Measurements from ENCODE around the gene MAU2.

The MAU2 gene

GRCh38 chr19:19361075-19361594, 40.5 kb downstream of the MAU2 start:
- no peaks in the 10 kb centered on the region for H3K27me3 Mint-ChIP-seq (ENCODE audit: low read depth)
- peak overlapping the region in 2 of 3 experiments; percentile 11 to 35 for H3K27ac Mint-ChIP-seq
- TF ChIP-seq CTCF (IDR thresholded peaks at IDR 0.05; ENCODE audit: unreplicated experiment in 3 of 3), result peak; percentile 70 to 81 (median 75)
- H3K4me3 Mint-ChIP-seq, result no peak overlapping the region
- peaks cover 9% of the 10 kb centered on the region for H3K36me3 Mint-ChIP-seq (ENCODE audit: low read depth)
- no peaks in the 10 kb centered on the region for H3K9me3 Mint-ChIP-seq
- H3K4me1 Mint-ChIP-seq, result peaks cover 10% of the 10 kb centered on the region

- peaks cover 9% of the 10 kb centered on the region for H3K36me3 Mint-ChIP-seq (ENCODE audit: low read depth)
- H3K27me3 Mint-ChIP-seq (ENCODE audit: low read depth), result no peaks in the 10 kb centered on the region
- H3K4me3 Mint-ChIP-seq, result no peak overlapping the region
Measured at GRCh38 chr19:19362075-19362474, 41.4 kb downstream of the MAU2 start.

DNA sequence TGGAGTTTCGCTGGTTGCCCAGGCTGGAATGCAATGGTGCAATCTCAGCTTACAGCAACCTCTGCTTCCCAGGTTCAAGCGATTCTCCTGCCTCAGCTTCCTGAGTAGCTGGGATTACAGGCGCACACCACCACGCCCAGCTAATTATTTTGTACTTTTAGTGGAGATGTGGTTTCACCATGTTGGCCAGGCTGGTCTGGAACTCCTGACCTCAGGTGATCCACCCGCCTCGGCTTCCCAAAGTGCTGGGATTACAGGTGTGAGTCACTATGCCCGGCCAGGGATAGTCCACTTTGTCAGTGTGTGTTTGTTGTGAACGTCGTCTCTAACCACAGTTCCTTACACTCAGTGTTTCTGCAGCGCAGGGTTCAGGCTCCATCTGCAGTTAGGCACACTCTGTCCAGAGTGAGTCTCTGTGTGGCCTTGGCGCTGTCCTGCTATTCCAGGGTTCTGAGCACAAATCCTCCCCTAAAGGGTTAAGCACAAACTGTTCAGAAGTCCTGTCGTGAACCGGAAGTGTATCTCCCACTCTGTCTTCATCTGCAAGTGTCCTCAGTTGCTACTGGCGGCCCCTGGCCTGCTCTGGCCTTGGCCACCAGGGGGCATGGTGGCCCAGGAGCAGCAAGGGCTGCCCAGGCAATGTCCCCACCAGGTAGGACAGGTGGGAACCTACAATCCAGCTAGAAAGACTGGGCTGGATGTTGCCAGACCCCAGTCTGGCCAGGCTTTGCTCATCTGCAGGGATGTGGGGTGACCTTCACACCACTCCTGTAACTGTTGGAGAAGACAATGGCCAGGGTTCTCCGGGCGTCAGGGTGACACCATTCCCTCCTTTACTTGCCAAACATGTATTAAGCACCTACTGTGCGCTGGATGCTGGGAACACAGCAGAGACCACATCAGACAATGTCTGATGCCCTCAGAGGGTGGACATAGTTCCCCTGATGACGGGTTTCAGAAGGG, 46.1 kb downstream of the MAU2 start:
- peak; percentile 82 to 90 (median 86) for TF ChIP-seq CTCF (IDR thresholded peaks at IDR 0.05; ENCODE audit: unreplicated experiment in 3 of 3)
- Mint-ChIP-seq H3K4me3 (no peak overlapping the region), H3K4me1 (peaks cover 5% of the 10 kb centered on the region)

More at GRCh38 chr19:19362075-19362474, 41.4 kb downstream of the MAU2 start:
- Mint-ChIP-seq H3K9me3 (no peaks in the 10 kb centered on the region), H3K27ac (no peak overlapping the region), H3K4me1 (peaks cover 10% of the 10 kb centered on the region)
- TF ChIP-seq CTCF (IDR thresholded peaks at IDR 0.05; ENCODE audit: unreplicated experiment in 3 of 3), result no peak

DNA sequence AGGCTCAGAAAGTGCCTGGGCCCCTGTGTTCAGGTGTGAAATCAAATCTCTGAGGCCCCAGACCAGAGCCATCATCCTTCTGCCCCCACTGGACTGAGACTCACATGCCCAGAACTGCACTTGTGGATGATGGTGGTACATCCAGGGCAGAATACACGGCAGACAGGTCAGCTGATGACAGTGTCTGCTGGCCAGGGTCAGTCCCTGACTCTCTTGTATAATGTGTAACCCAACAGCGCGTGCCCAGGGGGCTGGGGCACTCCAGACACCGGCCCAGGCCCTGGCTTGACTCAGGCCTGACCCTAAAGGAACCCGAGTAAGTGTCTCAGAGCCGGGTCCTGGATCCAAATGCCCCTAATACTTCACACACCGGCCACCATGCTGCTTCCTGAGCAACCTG, 47.5 kb downstream of the MAU2 start:
- Mint-ChIP-seq H3K4me3 (no peak overlapping the region), H3K27me3 (ENCODE audit: low read depth) (no peaks in the 10 kb centered on the region), H3K36me3 (ENCODE audit: low read depth) (no peaks in the 10 kb centered on the region), H3K4me1 (peaks cover 5% of the 10 kb centered on the region), H3K27ac (no peak overlapping the region), H3K9me3 (no peaks in the 10 kb centered on the region)
- TF ChIP-seq CTCF (IDR thresholded peaks at IDR 0.05; ENCODE audit: unreplicated experiment in 3 of 3), result no peak

More for the DNA sequence above, 46.1 kb downstream of the MAU2 start:
- Mint-ChIP-seq H3K36me3 (ENCODE audit: low read depth) (no peaks in the 10 kb centered on the region), H3K27me3 (ENCODE audit: low read depth) (no peaks in the 10 kb centered on the region), H3K9me3 (no peaks in the 10 kb centered on the region), H3K27ac (peak overlapping the region in 2 of 3 experiments; percentile 69 to 74)

GRCh38 chr19:19371059-19371458, 50.4 kb downstream of the MAU2 start:
- H3K9me3 Mint-ChIP-seq, result no peaks in the 10 kb centered on the region
- no peak overlapping the region for H3K27ac Mint-ChIP-seq
- H3K4me3 Mint-ChIP-seq, result no peak overlapping the region
- no peak for TF ChIP-seq CTCF (IDR thresholded peaks at IDR 0.05; ENCODE audit: unreplicated experiment in 3 of 3)
- H3K4me1 Mint-ChIP-seq, result no peaks in the 10 kb centered on the region
- H3K36me3 Mint-ChIP-seq (ENCODE audit: low read depth), result no peaks in the 10 kb centered on the region
- H3K27me3 Mint-ChIP-seq (ENCODE audit: low read depth), result no peaks in the 10 kb centered on the region
